SK-N-MC (cell line): Measurements from ENCODE around the gene ERGIC3.

ENCODE experiments used
- EZH2 ChIP-seq: fragments of 200-600 bp; sonication (generic); IDR thresholded peaks from one replicate; pipeline ENCODE4 v1.6.1; 2017; ENCODE audit warnings: antibody characterized with exemption
- FOXP2 ChIP-seq: optimal IDR thresholded peaks from 2 replicates; pipeline ENCODE3; 2011; ENCODE audit warnings: mild to moderate bottlenecking, moderate library complexity; ENCODE audit not compliant: insufficient read depth; ENCODE audit errors: extremely low read length, control extremely low read depth
- POLR2AphosphoS5 ChIP-seq: IDR thresholded peaks from 2 replicates; pipeline ENCODE4 v1.6.1; 2012; ENCODE audit warnings: mild to moderate bottlenecking, low read depth, low read length, borderline replicate concordance

DNA sequence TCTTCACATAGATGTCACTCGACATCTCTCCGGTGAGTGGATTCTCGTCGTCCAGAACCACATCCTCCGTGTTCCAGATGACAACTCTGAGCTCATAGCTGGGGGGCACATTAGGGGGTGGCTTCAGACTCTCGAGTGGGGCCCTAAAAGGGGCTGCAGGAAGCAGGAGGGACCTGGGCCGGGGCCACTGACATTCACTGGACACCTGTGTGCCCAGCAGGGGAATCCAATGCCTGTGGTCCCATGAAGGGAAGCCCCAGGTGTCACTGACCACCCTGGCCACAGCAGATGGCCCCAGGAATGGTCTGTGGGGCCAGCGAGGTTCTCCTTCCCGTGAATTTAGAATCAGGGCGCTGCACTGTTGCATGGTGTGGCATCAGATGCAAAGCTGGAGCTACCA lies 18.7 kb downstream of the ERGIC3 start:
- TF ChIP-seq EZH2 (no peak), POLR2AphosphoS5 (no peak), FOXP2 (no peak)
